Bronchial epithelial cell (primary cell): ENCODE measurements around the gene TGFBR2. TPM values are rescaled to one million over a fixed set of nuclear protein-coding genes. Genes with fewer than 3 reads are reported as not detected.

ENCODE experiments used
- DNase-seq: peaks from one replicate; pipeline ENCODE4 v3.0.0-alpha.2; 2010; ENCODE audit warnings: low read depth
- FAIRE-seq: peaks from 2 replicates; lab custom pipeline; 2011; peaks lifted over from hg19 to GRCh38; lab: Jason Lieb, UNC
- H3K27me3 ChIP-seq: 2 replicates; pipeline ENCODE4 v1.5.1; 2011; ENCODE audit warnings: low read length; ENCODE audit not compliant: control insufficient read depth, insufficient read depth
- H3K36me3 ChIP-seq: 2 replicates; pipeline ENCODE4 v1.5.1; 2011; ENCODE audit warnings: low read length; ENCODE audit not compliant: control insufficient read depth, insufficient read depth
- H3K4me3 ChIP-seq: 2 replicates; pipeline ENCODE4 v1.5.1; 2011; ENCODE audit warnings: mild to moderate bottlenecking, low read depth, low read length, control low read depth
- CTCF ChIP-seq: IDR thresholded peaks from 2 replicates; pipeline ENCODE4 v1.5.1; 2011; ENCODE audit warnings: mild to moderate bottlenecking, moderate library complexity, low read length, control low read depth, inconsistent platforms; ENCODE audit not compliant: insufficient read depth, severe bottlenecking
- total RNA-seq: library from RNA; depleted of rRNA; stranded (reverse); fragments of >200 nt; gene quantifications from 2 replicates; pipeline ENCODE4 v1.2.1, GENCODE V29; 2014

The TGFBR2 gene
- total RNA-seq, 1 donor from 2014 or later: 25.5 TPM

GRCh38 chr3:30680789-30681648 is 74.6 kb downstream of the TGFBR2 start:
- DNase-seq: no peak
- TF ChIP-seq CTCF: no peak
- Histone ChIP-seq H3K36me3 (peaks cover 6% of the 10 kb centered on the region), H3K4me3 (no peak overlapping the region), H3K27me3 (no peaks in the 10 kb centered on the region)
- FAIRE-seq: no peak

- TF ChIP-seq CTCF: no peak
- peaks cover 4% of the 10 kb centered on the region for H3K36me3 ChIP-seq
- FAIRE-seq (no peak), DNase-seq (peak; percentile 35)
- no peaks in the 10 kb centered on the region for H3K27me3 ChIP-seq
- no peak overlapping the region for H3K4me3 ChIP-seq
These were observed 75.3 kb downstream of the TGFBR2 start for GRCh38 chr3:30681649-30682211.

- FAIRE-seq: no peak
- H3K36me3 ChIP-seq: peaks cover 2% of the 10 kb centered on the region
- no peak for DNase-seq
- TF ChIP-seq CTCF: no peak
- H3K27me3 ChIP-seq: no peaks in the 10 kb centered on the region
- H3K4me3 ChIP-seq: no peak overlapping the region
These were observed 76.2 kb downstream of the TGFBR2 start for GRCh38 chr3:30682434-30683155.

GRCh38 chr3:30683769-30684168 is 77.4 kb downstream of the TGFBR2 start:
- FAIRE-seq: peak; percentile 18
- Histone ChIP-seq H3K4me3 (no peak overlapping the region), H3K27me3 (no peaks in the 10 kb centered on the region), H3K36me3 (no peaks in the 10 kb centered on the region)
- no peak for TF ChIP-seq CTCF
- no peak for DNase-seq

GRCh38 chr3:30684356-30684755 is 78.0 kb downstream of the TGFBR2 start:
- Histone ChIP-seq H3K4me3 (no peak overlapping the region), H3K36me3 (peaks cover 1% of the 10 kb centered on the region), H3K27me3 (no peaks in the 10 kb centered on the region)
- no peak for FAIRE-seq
- TF ChIP-seq CTCF: no peak
- DNase-seq: no peak
